ENCODE data around the gene KCNK7.
A peak's percentile ranks its signal among the peaks of the same experiment; 100 is the strongest.

Gene KCNK7

DNA sequence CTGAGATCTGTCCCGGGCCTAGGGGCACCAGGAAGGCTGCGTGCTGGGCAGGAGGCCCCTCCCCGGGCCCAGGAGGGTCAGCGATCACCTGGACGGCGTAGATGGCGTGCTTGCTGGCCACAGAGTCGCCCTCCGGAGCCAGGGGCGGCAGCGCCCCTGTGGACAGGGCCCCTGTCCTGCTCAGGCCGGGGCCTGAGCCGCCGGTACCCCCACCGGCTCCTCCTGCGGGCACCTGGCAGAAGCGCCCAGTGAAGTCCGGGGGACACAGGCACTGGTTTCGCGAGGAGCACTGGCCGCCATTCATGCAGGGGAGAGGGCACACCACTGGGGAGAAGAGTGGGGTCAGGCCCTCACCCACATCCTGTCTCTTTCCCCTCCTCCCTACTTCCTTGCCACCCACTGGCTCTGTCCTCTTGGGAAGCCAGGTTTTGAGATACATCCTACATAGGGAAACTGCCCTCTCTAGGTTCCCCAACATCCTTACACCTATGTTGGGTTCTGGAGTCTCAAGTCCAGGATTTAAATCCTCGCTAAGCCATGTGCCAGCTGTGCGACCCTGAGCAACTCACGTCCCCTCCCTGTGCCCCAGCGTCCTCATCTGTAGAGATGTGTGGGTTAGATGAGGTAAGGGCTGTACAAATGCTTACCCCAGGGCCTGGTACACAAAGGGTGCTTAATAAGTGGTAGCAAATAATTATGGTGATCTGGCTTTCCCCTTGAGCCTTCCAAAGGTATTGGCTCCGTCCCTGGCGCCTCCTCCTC is 41.4 kb downstream of the KCNK7 start:
- DNase-seq: no peak

GRCh38 chr11:65553301-65554001 is 42.1 kb downstream of the KCNK7 start:
- DNase-seq: peak; percentile 63 to 75

DNA sequence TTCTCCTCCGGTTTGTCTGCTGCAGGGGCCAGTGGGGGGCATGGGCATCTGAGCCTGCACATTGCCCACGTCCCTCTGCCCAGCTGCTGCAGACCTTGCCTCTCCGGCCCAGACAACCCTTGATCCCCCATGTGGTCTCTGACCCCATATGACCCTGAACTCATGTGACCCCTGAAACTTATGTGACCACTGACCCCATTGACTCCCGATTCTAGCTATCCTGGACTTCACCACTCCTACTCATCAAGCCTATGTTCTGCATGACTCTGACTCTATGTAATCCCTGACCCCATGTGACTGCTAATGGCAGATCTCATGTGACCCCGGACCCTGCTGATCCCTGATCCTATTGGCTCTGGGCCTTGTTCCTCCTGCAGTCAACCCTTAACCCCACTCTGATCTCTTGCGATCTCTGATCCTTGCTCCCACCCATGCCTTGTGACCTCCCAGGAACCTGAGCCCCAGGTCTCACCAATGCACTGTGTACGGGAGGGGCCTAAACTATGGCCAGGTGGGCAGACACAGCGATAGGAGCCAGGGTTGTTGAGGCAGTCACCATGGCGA is 43.1 kb downstream of the KCNK7 start:
- no peak for DNase-seq

DNA sequence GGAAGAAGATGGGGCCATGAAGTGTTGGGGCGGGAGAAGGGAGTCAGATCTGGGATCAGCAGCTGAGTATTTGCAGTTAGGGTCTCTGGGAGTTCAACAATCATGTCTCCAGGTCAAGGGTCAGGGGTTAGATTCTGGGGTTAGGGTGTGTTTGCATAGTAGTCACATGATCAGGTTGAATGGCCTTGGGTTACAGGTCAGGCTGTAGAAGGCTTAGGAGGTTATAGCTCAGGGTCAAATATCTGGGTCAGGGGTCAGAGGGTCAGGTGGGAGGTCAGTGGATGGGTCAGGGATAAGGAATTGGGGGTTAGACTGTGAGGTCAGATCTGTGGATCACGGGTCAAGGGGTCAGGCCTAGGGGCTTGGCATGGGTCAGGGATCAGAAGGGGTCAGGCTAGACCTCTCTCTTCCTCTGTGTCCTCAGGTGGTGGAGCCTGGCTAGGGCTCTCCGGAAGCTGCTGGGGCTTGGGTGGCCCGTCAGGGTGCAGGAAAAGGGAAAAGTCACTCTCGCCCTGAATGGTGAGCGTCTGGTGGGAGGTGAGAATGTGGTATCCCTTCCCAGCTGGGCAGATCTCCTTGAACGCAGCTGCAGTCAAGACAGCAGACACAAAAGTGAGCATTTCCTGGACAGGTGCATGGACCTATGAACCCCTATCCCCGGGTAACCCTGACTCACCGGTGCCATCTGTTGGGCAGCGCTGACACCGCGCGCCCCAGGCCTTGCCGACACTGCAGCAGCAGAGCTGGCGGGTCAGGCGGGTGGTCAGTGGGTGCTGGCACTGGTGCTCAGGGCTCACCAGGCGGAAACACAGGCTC is 43.8 kb downstream of the KCNK7 start:
- DNase-seq: peak; percentile 62 to 72

- DNase-seq: no peak
These were observed 46.5 kb downstream of the KCNK7 start for GRCh38 chr11:65549096-65549495.

GRCh38 chr11:65548395-65548794 is 47.2 kb downstream of the KCNK7 start:
- no peak for DNase-seq

GRCh38 chr11:65547446-65548125 is 48.0 kb downstream of the KCNK7 start:
- DNase-seq: no peak

DNA sequence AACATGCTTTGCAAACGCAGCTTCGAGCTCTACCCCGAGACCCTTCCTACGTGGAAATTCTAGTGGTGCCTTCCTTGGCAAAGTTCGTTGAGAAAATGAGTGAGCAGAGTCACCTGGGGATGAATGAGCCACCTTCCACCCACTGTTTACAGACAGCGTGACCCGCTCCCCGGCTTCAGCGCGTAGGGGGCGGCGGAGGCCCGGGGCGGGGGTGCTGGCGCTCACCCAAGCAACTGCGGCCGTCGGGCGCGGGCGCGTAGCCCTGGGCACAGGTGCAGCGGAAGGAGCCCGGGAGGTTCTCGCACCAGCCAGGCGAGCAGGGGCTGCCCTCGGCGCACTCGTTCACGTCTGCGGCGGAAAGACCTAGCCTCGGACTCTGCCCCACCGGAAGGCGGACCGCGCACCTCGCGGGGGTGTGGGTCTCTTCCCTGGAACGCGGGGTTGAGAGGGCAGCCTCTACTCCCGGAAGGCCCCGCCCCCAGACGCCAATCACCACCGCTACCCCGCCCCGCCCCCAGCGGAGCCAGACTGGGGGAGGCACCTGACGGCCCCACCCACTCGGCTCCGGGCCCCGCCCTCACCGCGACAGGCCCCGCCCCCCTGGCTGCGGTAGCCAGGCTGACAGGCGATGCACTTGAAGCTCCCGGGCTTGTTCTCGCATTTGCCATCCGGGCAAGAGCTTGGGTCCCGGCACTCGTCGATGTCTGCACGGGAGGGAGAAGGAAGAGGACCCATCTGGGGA is 49.2 kb downstream of the KCNK7 start:
- DNase-seq: peak; percentile 99

DNA sequence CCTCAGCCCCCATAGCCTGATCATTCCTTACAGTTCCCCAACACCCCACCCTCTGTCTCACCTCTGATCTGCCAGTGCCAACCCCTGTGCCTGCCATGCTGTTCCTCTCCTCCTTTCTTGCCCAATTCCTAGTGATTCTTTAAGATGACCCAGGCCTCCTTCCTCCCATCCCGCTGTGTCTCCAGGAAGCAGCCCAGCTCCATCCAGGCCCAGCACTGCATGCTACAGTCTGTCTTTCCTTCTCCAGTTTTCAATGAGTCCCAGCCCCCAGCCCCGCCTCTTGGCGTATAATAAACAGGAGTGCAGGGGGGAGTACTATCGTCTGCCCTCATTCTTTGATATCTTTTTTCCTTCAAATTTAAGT is 49.8 kb downstream of the KCNK7 start:
- DNase-seq: no peak

Data from activated CD4-positive, alpha-beta T cell treated with anti-CD3 and anti-CD28 coated beads, Interleukin-2, amount 50 U/mL, for 48 hours (primary cell).